MM.1S (cell line): ENCODE measurements around the gene ADM5.

Experiments used
- CTCF ChIP-seq: fragments of 300-600 bp; sonication (generic); IDR thresholded peaks from 2 replicates; pipeline ENCODE4 v1.5.1; 2016; ENCODE audit warnings: antibody characterized with exemption, low read length, mixed read lengths
- EZH2 ChIP-seq: fragments of 300-600 bp; sonication (generic); optimal IDR thresholded peaks from 2 replicates; pipeline ENCODE3; 2017; ENCODE audit warnings: low read depth, mild to moderate bottlenecking, antibody characterized with exemption, low read length, mixed read lengths
- EZH2phosphoT487 ChIP-seq: fragments of 300-600 bp; sonication (generic); IDR thresholded peaks from 2 replicates; pipeline ENCODE4 v1.6.1; 2018; ENCODE audit warnings: antibody characterized with exemption, low read length

DNA sequence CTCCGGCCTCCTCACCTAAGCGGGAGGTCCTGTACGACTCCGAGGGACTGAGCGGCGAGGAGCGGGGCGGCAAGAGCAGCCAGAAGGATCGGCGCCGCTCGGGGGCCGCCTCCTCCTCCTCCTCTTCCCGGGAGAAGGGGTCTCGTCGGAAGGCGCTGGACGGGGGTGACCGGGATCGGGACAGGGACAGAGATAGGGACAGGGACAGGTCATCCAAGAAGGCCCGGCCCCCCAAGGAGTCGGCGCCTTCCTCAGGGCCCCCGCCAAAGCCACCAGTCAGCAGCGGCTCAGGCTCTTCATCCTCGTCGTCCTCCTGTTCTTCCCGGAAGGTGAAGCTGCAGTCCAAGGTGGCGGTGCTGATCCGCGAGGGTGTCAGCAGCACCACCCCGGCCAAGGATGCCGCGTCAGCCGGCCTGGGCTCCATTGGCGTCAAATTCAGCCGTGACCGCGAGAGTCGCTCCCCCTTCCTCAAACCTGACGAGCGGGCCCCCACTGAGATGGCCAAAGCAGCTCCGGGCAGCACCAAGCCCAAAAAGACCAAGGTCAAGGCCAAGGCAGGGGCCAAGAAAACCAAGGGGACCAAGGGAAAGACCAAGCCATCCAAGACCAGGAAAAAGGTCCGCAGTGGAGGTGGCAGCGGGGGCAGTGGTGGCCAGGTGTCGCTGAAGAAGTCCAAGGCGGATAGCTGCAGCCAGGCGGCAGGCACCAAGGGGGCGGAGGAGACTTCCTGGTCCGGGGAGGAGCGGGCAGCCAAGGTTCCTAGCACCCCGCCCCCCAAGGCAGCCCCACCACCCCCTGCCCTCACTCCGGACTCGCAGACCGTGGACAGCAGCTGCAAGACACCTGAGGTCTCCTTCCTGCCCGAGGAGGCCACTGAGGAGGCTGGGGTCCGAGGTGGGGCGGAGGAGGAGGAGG lies 36.6 kb upstream of the ADM5 start:
- no peak for TF ChIP-seq CTCF
- TF ChIP-seq EZH2, result no peak
- no peak for TF ChIP-seq EZH2phosphoT487
